CD4-positive, alpha-beta T cell treated with Interleukin-15 for 1 hour (primary cell): ENCODE data around the gene SPTB.
"Not testable (repeated sequence)": the region's sequence is repeated elsewhere in the genome, so short reads cannot be mapped to it uniquely, and the experiment has no call there.

ENCODE experiments used
- DNase-seq: peaks from one replicate; pipeline ENCODE4 v3.0.0-alpha.2; 2020

The SPTB gene

GRCh38 chr14:64815257-64815656 is 64.5 kb downstream of the SPTB start:
- DNase-seq = no peak

DNA sequence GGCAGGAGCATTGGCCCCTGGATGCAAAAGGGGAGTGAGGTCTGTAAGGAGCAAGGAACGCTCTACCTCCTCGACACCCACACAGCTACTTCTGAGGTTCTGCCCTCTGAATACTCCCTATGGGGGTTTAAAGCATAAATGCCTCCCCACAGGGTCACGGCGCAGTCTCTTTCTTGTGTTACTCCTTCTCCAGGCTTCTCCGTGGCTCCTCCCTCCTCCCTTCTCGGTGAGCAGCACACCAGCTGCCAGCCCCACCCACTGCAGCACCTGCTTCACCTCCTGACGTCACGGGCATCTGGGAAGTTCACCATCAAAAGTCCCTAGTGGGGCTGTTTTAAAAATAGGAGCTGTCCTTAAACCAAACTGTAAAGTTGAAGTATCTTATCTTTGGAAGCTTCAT is 67.3 kb downstream of the SPTB start:
- peak; percentile 40 for DNase-seq

- no peak for DNase-seq
These were observed 68.0 kb downstream of the SPTB start for GRCh38 chr14:64811676-64812075.

DNA sequence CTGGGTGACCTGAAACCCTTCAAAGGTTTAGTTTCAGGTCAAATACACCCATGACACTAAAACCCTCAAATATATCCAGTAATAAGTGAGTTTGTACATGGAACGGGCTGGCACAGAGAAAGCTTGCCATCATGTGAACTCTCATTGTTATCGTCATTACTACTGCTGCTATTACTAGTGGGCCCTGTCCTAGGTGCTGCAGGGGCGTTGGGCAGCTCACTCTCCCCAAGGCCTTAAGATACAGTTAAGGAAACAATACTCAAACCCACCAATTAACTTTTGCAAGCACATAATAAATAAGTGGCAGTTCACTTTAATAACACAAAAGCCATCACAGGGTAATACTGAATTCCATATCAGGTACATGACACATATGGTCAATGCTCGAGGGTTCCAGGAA is 71.3 kb downstream of the SPTB start:
- no peak for DNase-seq

DNA sequence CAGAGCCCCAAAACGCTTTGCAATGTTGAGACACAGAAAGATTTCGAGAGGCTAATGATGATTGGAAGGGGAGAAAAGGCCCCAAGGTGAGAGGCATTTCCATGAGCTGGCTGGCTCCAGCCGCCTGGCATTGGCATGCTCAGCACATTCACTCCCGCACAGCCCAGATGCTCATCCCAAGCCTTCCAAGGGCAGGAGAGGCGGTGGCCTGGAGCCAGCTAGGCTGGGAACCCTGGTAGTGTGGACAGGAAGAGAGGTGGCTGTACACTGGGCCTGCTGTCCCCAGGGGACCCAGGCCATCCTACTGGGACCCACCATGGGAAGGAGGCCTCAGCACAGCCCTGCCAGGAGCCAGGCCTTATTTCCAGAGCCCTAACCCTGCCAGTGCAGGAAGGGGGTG is 72.2 kb downstream of the SPTB start:
- no peak for DNase-seq

DNA sequence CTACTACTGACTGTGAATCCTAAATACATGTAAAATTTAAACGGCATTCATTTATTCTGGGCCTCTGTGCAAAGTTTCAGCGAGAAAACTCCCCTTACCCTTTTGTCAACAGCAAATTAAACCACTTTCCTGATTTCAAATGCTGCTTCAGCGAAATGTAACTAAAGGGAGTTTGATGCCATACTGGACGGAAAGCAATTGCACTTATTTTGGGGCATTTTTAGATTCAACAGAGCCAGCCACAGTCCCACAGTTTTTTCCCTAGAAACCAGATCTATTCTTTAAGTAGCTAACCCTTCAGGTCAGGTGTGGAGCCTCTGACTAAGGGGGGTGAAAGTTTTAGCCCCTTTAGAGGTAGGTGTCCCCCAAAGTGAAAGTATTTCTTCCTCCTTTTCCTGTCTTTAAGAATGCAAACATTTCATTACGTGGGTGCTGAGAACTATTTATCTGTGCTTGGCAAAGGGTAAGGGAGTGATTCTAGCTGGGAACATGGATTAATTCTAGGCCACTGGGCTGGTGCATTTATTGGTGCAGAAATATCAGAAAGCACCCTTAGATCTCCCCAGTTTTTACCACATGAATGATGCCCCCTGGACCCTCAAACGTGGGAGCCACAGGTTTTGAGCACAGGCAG is 72.7 kb downstream of the SPTB start:
- DNase-seq = no peak

- no peak for DNase-seq
These were observed 73.4 kb downstream of the SPTB start for GRCh38 chr14:64806202-64806861.

DNA sequence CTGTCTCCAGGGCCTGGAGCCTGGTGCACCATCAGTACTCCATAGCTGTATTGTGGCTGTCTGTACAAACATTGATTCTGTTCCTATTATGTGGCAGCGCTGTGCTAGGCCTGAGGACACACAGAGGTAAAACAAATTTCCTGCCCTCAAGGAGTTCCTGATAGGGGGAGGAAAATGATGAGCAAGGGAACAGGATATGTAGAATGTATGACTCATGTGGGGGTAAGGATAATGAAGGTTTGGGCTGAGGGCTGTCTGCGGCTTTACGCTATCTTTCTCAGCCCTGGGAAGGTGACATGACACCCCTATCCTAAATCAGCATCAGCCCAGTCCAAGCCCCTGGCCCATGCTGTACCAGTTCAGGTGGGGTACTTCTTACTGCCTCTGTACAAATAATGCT is 74.1 kb downstream of the SPTB start:
- DNase-seq = not testable (repeated sequence)

- DNase-seq = no peak
These were observed 74.9 kb downstream of the SPTB start for GRCh38 chr14:64804754-64805260.

DNA sequence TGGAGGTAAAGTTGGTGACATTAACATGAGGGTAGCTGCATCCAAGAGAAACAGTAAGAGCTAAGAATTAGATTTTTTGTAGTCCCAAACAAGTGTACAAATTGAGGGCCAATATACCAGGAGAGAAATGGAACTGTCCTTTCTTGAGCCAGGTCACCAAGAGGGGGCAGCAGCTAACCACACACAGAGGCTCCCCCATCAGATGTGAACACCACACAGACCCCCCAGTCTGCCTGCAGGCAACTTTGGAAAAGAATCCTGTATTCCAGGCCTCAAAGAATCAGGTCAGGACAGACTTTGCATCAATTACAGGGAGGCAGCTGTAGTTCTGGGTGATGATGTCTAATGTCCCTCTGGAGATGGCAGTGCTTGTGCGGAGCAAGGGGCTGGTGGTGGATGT is 77.9 kb downstream of the SPTB start:
- no peak for DNase-seq

DNA sequence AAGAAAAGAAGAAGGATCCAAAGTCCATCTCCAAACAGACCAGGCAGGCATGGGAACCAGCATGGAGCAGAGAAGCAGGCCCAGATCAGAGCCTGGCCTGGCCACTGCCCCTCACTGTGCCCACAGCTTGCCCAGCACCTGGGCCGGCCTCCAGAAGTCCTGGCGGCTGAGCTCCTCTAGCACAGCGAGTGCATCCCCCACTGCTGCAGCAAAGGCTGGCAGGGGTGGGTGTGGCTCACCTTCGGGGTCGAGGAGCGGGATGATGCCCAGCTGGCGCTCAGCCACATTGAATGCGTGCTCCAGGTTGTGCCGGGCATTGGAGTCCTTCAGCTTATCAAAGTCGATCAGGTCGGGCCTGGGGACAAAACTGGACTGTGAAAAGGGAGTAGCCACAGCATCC is 78.7 kb downstream of the SPTB start:
- no peak for DNase-seq

DNA sequence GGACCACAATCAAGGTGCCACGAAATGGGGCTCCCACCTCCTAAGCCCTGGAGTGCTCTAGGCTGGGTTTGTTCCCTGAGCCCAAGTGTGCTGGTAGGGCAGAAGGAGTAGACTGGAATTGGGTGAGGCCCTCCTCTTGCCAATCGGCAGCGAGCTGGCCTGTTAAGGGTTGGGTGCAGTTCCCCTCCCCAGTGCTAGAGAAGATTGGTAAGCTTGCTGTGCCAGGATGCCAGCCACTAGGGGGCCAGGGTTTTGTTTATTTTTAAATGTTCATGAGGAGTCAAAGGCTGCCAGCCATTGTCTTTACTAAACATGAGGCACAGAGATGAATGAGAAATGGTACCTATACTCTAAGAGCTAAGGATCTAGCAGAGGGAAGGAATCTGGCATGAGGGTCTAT is 79.7 kb downstream of the SPTB start:
- DNase-seq = no peak

GRCh38 chr14:64799555-64799954 is 80.2 kb downstream of the SPTB start:
- no peak for DNase-seq

- no peak for DNase-seq
These were observed 83.3 kb downstream of the SPTB start for GRCh38 chr14:64796369-64796768.

DNA sequence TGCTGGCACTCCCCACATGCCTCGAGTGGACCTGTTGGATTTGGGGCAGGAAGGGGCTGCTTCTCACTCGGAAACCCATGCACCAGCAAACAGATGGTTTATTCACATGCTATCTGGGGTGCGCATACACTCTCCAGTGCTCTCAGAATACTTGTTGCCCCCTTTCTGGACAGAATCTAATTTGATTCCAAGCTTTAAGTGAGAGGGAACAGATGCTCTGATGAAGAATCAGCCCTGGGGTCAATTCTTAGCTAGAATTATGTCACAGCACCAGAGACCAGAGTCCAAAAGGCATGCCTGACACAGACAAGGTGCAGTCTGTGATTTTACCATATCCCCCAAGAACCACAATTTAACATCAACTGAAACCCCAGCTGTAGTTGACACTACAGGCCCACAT is 83.8 kb downstream of the SPTB start:
- DNase-seq = no peak

DNA sequence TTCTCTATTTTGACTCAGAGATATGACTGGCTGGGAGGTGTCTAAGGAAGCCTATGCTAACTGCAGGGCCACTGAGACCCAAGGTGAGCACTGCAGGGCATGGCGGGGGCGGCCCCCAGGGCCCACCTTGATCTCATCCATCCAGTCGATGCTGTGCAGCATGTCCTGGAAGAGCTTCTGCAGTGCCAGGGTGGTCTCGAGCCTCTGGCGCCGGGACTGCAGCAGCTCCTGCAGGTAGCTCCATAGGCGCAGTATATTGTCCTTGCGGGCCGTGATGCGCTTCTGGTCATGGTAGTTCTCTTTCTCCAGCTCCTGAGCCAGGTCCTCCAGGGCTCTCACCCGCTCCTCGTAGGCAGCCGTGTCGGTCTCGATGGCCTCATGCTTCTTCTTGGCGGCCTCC is 84.5 kb downstream of the SPTB start:
- DNase-seq = no peak

- DNase-seq = no peak
These were observed 86.7 kb downstream of the SPTB start for GRCh38 chr14:64792871-64793560.

GRCh38 chr14:64792231-64792630 is 87.5 kb downstream of the SPTB start:
- no peak for DNase-seq

DNA sequence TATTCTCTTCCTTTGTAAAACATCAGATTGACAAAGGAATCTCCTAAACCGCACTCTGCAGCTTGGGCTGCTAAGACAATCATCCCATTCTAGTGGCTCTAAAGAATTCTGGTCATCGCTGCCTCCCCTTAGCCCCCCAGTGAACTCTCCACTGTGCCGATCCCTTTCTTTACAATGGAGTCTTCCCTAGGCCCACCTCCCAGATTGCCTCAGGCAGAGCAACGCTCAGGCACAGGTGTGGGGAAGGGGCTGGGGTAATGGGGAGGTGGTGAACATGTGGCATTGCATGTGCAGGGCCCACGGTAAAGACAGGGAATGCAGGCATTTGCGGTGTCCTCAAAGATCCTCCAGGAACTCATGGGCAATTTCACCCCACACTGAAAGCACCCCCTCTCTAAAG is 89.2 kb downstream of the SPTB start:
- DNase-seq = no peak

DNA sequence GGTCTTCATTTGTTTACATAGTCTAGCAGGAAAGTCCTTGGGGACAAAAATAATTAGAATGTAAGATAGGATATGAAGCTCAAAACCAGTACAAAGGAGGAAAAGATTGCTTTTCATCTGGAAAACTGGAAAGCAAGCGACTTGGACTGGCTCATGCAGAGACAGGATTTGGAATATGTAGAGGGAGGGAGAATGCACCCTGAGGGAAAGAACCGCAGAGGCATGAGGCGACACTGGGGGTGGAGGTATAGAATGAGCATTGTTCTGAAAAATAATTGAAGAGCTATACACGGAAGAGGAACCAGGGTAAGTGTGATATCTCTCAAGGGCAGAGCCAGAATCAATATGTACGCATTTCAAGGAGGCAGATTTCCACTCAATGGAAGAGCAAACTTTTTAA is 90.0 kb downstream of the SPTB start:
- no peak for DNase-seq

GRCh38 chr14:64788706-64789105 is 91.0 kb downstream of the SPTB start:
- no peak for DNase-seq

DNA sequence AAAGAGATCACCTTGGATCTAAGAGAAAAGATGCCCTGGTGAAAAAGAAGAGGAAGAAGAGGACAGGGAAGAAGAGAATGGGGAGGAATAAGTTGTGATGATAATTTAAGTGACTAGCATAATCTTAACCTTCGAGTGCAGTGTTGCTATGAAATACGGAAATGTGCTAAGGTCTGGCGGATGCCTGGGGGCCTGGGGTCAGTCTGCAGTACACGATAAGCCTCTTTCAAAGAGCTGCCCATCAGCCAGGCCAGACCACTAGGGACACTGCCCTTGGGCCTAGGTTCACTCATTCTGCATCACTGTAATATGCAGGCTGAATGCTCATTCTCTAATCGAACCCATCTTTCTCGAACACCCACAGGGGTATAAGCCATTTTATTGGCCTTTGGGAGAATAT is 92.1 kb downstream of the SPTB start:
- no peak for DNase-seq

- no peak for DNase-seq
These were observed 93.2 kb downstream of the SPTB start for GRCh38 chr14:64786296-64787149.
